Measurements from ENCODE around the gene WHAMM.

WHAMM gene

GRCh38 chr15:82771789-82772607 lies 37.4 kb upstream of the WHAMM start:
- no peaks in the 10 kb centered on the region for H3K4me1 ChIP-seq (ENCODE audit: insufficient read depth, insufficient read length)
- DNase-seq (ENCODE audit: low read depth, low spot score), result no peak
- no peaks in the 10 kb centered on the region for H3K27me3 ChIP-seq (ENCODE audit: insufficient read depth, insufficient read length)
- no peak for TF ChIP-seq YY1 (IDR thresholded peaks at IDR 0.05; ENCODE audit: insufficient read depth, insufficient read length)
- no peak for TF ChIP-seq ZNF274 (IDR thresholded peaks at IDR 0.05; ENCODE audit: low read depth, low read length)
- no peak for TF ChIP-seq SUZ12 (IDR thresholded peaks at IDR 0.05; ENCODE audit: extremely low read depth, insufficient read depth, insufficient read length)
- no peak overlapping the region for H3K4me3 ChIP-seq (ENCODE audit: insufficient read length, low read depth)
- H3K9me3 ChIP-seq (ENCODE audit: insufficient read depth, low read length), result no peaks in the 10 kb centered on the region
- H3K36me3 ChIP-seq (ENCODE audit: insufficient read depth, insufficient read length, low read length), result peaks cover 8% of the 10 kb centered on the region
- no peak overlapping the region for H3K9ac ChIP-seq (ENCODE audit: insufficient read length, low read depth)

GRCh38 chr15:82774496-82774895 lies 34.9 kb upstream of the WHAMM start:
- Histone ChIP-seq H3K9ac (ENCODE audit: insufficient read length, low read depth) (no peak overlapping the region), H3K36me3 (ENCODE audit: insufficient read depth, insufficient read length, low read length) (no peaks in the 10 kb centered on the region), H3K4me1 (ENCODE audit: insufficient read depth, insufficient read length) (no peaks in the 10 kb centered on the region), H3K9me3 (ENCODE audit: insufficient read depth, low read length) (no peaks in the 10 kb centered on the region), H3K27me3 (ENCODE audit: insufficient read depth, insufficient read length) (no peaks in the 10 kb centered on the region), H3K4me3 (ENCODE audit: insufficient read length, low read depth) (no peak overlapping the region)
- TF ChIP-seq YY1 (IDR thresholded peaks at IDR 0.05; ENCODE audit: insufficient read depth, insufficient read length) (no peak), SUZ12 (IDR thresholded peaks at IDR 0.05; ENCODE audit: extremely low read depth, insufficient read depth, insufficient read length) (no peak), ZNF274 (IDR thresholded peaks at IDR 0.05; ENCODE audit: low read depth, low read length) (no peak)
- DNase-seq (ENCODE audit: low read depth, low spot score), result no peak

GRCh38 chr15:82778755-82779154 lies 30.7 kb upstream of the WHAMM start:
- H3K4me1 ChIP-seq (ENCODE audit: insufficient read depth, insufficient read length), result no peaks in the 10 kb centered on the region
- H3K36me3 ChIP-seq (ENCODE audit: insufficient read depth, insufficient read length, low read length), result no peaks in the 10 kb centered on the region
- H3K4me3 ChIP-seq (ENCODE audit: insufficient read length, low read depth), result no peak overlapping the region
- TF ChIP-seq YY1 (IDR thresholded peaks at IDR 0.05; ENCODE audit: insufficient read depth, insufficient read length) (no peak), SUZ12 (IDR thresholded peaks at IDR 0.05; ENCODE audit: extremely low read depth, insufficient read depth, insufficient read length) (no peak), ZNF274 (IDR thresholded peaks at IDR 0.05; ENCODE audit: low read depth, low read length) (no peak)
- no peak for DNase-seq (ENCODE audit: low read depth, low spot score)
- H3K9ac ChIP-seq (ENCODE audit: insufficient read length, low read depth), result no peak overlapping the region
- H3K9me3 ChIP-seq (ENCODE audit: insufficient read depth, low read length), result no peaks in the 10 kb centered on the region
- no peaks in the 10 kb centered on the region for H3K27me3 ChIP-seq (ENCODE audit: insufficient read depth, insufficient read length)

GRCh38 chr15:82781349-82781748 lies 28.1 kb upstream of the WHAMM start:
- DNase-seq (ENCODE audit: low read depth, low spot score), result no peak
- no peak for TF ChIP-seq SUZ12 (IDR thresholded peaks at IDR 0.05; ENCODE audit: extremely low read depth, insufficient read depth, insufficient read length)
- Histone ChIP-seq H3K9ac (ENCODE audit: insufficient read length, low read depth) (no peak overlapping the region), H3K9me3 (ENCODE audit: insufficient read depth, low read length) (no peaks in the 10 kb centered on the region), H3K4me3 (ENCODE audit: insufficient read length, low read depth) (no peak overlapping the region), H3K27me3 (ENCODE audit: insufficient read depth, insufficient read length) (no peaks in the 10 kb centered on the region), H3K4me1 (ENCODE audit: insufficient read depth, insufficient read length) (no peaks in the 10 kb centered on the region), H3K36me3 (ENCODE audit: insufficient read depth, insufficient read length, low read length) (no peaks in the 10 kb centered on the region)

GRCh38 chr15:82788496-82788895 lies 20.9 kb upstream of the WHAMM start:
- no peak for DNase-seq (ENCODE audit: low read depth, low spot score)
- TF ChIP-seq SUZ12 (IDR thresholded peaks at IDR 0.05; ENCODE audit: extremely low read depth, insufficient read depth, insufficient read length) (no peak), YY1 (IDR thresholded peaks at IDR 0.05; ENCODE audit: insufficient read depth, insufficient read length) (no peak), ZNF274 (IDR thresholded peaks at IDR 0.05; ENCODE audit: low read depth, low read length) (no peak)
- no peaks in the 10 kb centered on the region for H3K4me1 ChIP-seq (ENCODE audit: insufficient read depth, insufficient read length)
- no peak overlapping the region for H3K4me3 ChIP-seq (ENCODE audit: insufficient read length, low read depth)
- no peaks in the 10 kb centered on the region for H3K9me3 ChIP-seq (ENCODE audit: insufficient read depth, low read length)
- no peaks in the 10 kb centered on the region for H3K36me3 ChIP-seq (ENCODE audit: insufficient read depth, insufficient read length, low read length)
- no peak overlapping the region for H3K9ac ChIP-seq (ENCODE audit: insufficient read length, low read depth)
- H3K27me3 ChIP-seq (ENCODE audit: insufficient read depth, insufficient read length), result no peaks in the 10 kb centered on the region

GRCh38 chr15:82789491-82789890 lies 19.9 kb upstream of the WHAMM start:
- no peak for DNase-seq (ENCODE audit: low read depth, low spot score)
- H3K27me3 ChIP-seq (ENCODE audit: insufficient read depth, insufficient read length), result no peaks in the 10 kb centered on the region
- H3K36me3 ChIP-seq (ENCODE audit: insufficient read depth, insufficient read length, low read length), result no peaks in the 10 kb centered on the region
- no peak overlapping the region for H3K4me3 ChIP-seq (ENCODE audit: insufficient read length, low read depth)
- no peak for TF ChIP-seq ZNF274 (IDR thresholded peaks at IDR 0.05; ENCODE audit: low read depth, low read length)
- TF ChIP-seq YY1 (IDR thresholded peaks at IDR 0.05; ENCODE audit: insufficient read depth, insufficient read length), result no peak
- no peak for TF ChIP-seq SUZ12 (IDR thresholded peaks at IDR 0.05; ENCODE audit: extremely low read depth, insufficient read depth, insufficient read length)
- H3K9ac ChIP-seq (ENCODE audit: insufficient read length, low read depth), result no peak overlapping the region
- H3K4me1 ChIP-seq (ENCODE audit: insufficient read depth, insufficient read length), result no peaks in the 10 kb centered on the region
- H3K9me3 ChIP-seq (ENCODE audit: insufficient read depth, low read length), result no peaks in the 10 kb centered on the region

GRCh38 chr15:82790321-82790720 lies 19.1 kb upstream of the WHAMM start:
- no peaks in the 10 kb centered on the region for H3K27me3 ChIP-seq (ENCODE audit: insufficient read depth, insufficient read length)
- no peak for DNase-seq (ENCODE audit: low read depth, low spot score)
- H3K9ac ChIP-seq (ENCODE audit: insufficient read length, low read depth), result no peak overlapping the region
- no peaks in the 10 kb centered on the region for H3K4me1 ChIP-seq (ENCODE audit: insufficient read depth, insufficient read length)
- no peaks in the 10 kb centered on the region for H3K9me3 ChIP-seq (ENCODE audit: insufficient read depth, low read length)
- H3K36me3 ChIP-seq (ENCODE audit: insufficient read depth, insufficient read length, low read length), result no peaks in the 10 kb centered on the region
- no peak for TF ChIP-seq SUZ12 (IDR thresholded peaks at IDR 0.05; ENCODE audit: extremely low read depth, insufficient read depth, insufficient read length)
- no peak overlapping the region for H3K4me3 ChIP-seq (ENCODE audit: insufficient read length, low read depth)

Measured in NT2/D1 (cell line).